GM12878 (cell line): Measurements from ENCODE around the gene ARMS2. TPM values are rescaled to one million over a fixed set of nuclear protein-coding genes. Genes with fewer than 3 reads are reported as not detected.

ENCODE experiments used
- ATAC-seq: fragments of 200-7000 bp; cut with Tn5 transposase; 3 replicates; pipeline ENCODE4 v1.9.1; 2020; ENCODE audit warnings: mild to moderate bottlenecking, moderate library complexity
- BruUV-seq: library from RNA; stranded (reverse); fragments of 400-500 nt; replicated peaks from 2 replicates; lab custom pipeline; 2021; lab: Mats Ljungman, UMichigan
- CTCF ChIA-PET: fragments of 300-600 bp; sonication (Branson Sonifier 250); formaldehyde crosslinking; extraction: SDS; loops from one replicate; lab custom pipeline; 2021; ENCODE audit warnings: inconsistent platforms; lab: Yijun Ruan, JAX
- POLR2A ChIA-PET: fragments of 350-600 bp; formaldehyde crosslinking; extraction: SDS; loops from one replicate; lab custom pipeline; 2021; ENCODE audit warnings: inconsistent platforms; lab: Charles Lee
- RAD21 ChIA-PET: fragments of 300-600 bp; sonication (Branson Sonifier 250); formaldehyde crosslinking; loops from one replicate; lab custom pipeline; 2023; ENCODE audit warnings: antibody characterized with exemption; ENCODE audit not compliant: unreplicated experiment; lab: Charles Lee
- SMC1A ChIA-PET: fragments of 300-600 bp; sonication (Branson Sonifier 250); formaldehyde crosslinking; loops from one replicate; lab custom pipeline; 2023; ENCODE audit not compliant: unreplicated experiment, uncharacterized antibody; lab: Charles Lee
- DNase-seq: peaks from one replicate; pipeline ENCODE4 v3.0.0-alpha.2; 2011; ENCODE audit warnings: low read depth, low spot score
- FAIRE-seq: peaks from 3 replicates; lab custom pipeline; 2011; peaks lifted over from hg19 to GRCh38; lab: Jason Lieb, UNC
- H2AFZ ChIP-seq: 2 replicates; pipeline ENCODE4 v1.6.0; 2011; ENCODE audit warnings: low read depth, low read length, control low read depth; ENCODE audit not compliant: control insufficient read depth
- H3K27ac ChIP-seq: 2 replicates; pipeline ENCODE4 v1.5.1; 2011; ENCODE audit warnings: control low read depth; ENCODE audit not compliant: control insufficient read depth, insufficient read depth
- H3K27me3 ChIP-seq, 2 experiments: replicated peaks in 1 of 2; 2 replicates each; pipeline versions ENCODE4 v1.6.0 to v1.6.1; 2011; ENCODE audit warnings: low read length in 1 of 2; ENCODE audit not compliant: control insufficient read depth in 2 of 2, insufficient read depth in 2 of 2
- H3K36me3 ChIP-seq, 2 experiments: 2 replicates each; pipeline ENCODE4 v1.5.1; 2011; ENCODE audit warnings: low read length in 1 of 2; ENCODE audit not compliant: control insufficient read depth in 2 of 2, insufficient read depth in 2 of 2
- H3K4me1 ChIP-seq: 2 replicates; pipeline ENCODE4 v1.6.1; 2011; ENCODE audit warnings: mild to moderate bottlenecking, low read length, moderate library complexity, mixed read lengths; ENCODE audit not compliant: control insufficient read depth, insufficient read depth
- H3K4me2 ChIP-seq: 2 replicates; pipeline ENCODE4 v1.6.0; 2011; ENCODE audit warnings: control low read depth; ENCODE audit not compliant: control insufficient read depth, insufficient read depth
- H3K4me3 ChIP-seq: fragments of 200-600 bp; sonication (generic); 2 replicates; pipeline ENCODE4 v1.5.1; 2016
- H3K79me2 ChIP-seq: 2 replicates; pipeline ENCODE4 v1.6.0; 2011; ENCODE audit warnings: low read length; ENCODE audit not compliant: control insufficient read depth, insufficient read depth
- H3K9ac ChIP-seq: 2 replicates; pipeline ENCODE4 v1.8.0; 2011; ENCODE audit warnings: low read length, control low read depth, mixed read lengths; ENCODE audit not compliant: control insufficient read depth, insufficient read depth
- H3K9me3 ChIP-seq: replicated peaks from 3 replicates; pipeline ENCODE4 v1.5.1; 2011; ENCODE audit warnings: mild to moderate bottlenecking, low read length; ENCODE audit not compliant: control insufficient read depth, insufficient read depth
- H4K20me1 ChIP-seq: 2 replicates; pipeline ENCODE4 v1.6.0; 2011; ENCODE audit not compliant: control insufficient read depth, insufficient read depth
- ATF7 ChIP-seq: fragments of 450-650 bp; IDR thresholded peaks from 2 replicates; pipeline ENCODE4 v1.6.1; 2016; ENCODE audit warnings: low read depth, mild to moderate bottlenecking
- BACH1 ChIP-seq: fragments of 450-650 bp; IDR thresholded peaks from 2 replicates; pipeline ENCODE4 v1.6.1; 2017; ENCODE audit warnings: mild to moderate bottlenecking, borderline replicate concordance
- BCL11A ChIP-seq: IDR thresholded peaks from 2 replicates; pipeline ENCODE4 v1.6.1; 2011; ENCODE audit warnings: low read depth, low read length
- BHLHE40 ChIP-seq, 2 experiments: fragments of 450-650 bp in 1 of 2; IDR thresholded peaks; 2 replicates each; pipeline ENCODE4 v1.6.1; 2011 to 2017; ENCODE audit warnings: low read depth in 2 of 2, borderline replicate concordance in 1 of 2, improper control_type of control experiment in 1 of 2, low read length in 1 of 2, mild to moderate bottlenecking in 1 of 2
- FOXK2 ChIP-seq: fragments of 450-650 bp; IDR thresholded peaks from 2 replicates; pipeline ENCODE4 v1.6.1; 2017; ENCODE audit warnings: mild to moderate bottlenecking, moderate library complexity
- HDAC6 ChIP-seq: fragments of 200-600 bp; sonication (generic); IDR thresholded peaks from one replicate; pipeline ENCODE4 v1.8.0; 2017; ENCODE audit warnings: antibody characterized with exemption; ENCODE audit not compliant: unreplicated experiment
- IKZF1 ChIP-seq: fragments of 450-650 bp; conservative IDR thresholded peaks from 2 replicates; pipeline ENCODE4 v1.6.1; 2017; ENCODE audit warnings: antibody characterized with exemption, mild to moderate bottlenecking
- IKZF2 ChIP-seq, 2 experiments: fragments of 450-650 bp; IDR thresholded peaks; 2 replicates each; pipeline ENCODE4 v1.6.1; 2017; ENCODE audit warnings: mild to moderate bottlenecking in 2 of 2, moderate library complexity in 2 of 2
- JUND ChIP-seq: IDR thresholded peaks from 2 replicates; pipeline ENCODE4 v1.6.1; 2012; ENCODE audit warnings: low read depth, mild to moderate bottlenecking, low read length, improper control_type of control experiment, moderate library complexity
- RBBP5 ChIP-seq: fragments of 200-600 bp; sonication (generic); conservative IDR thresholded peaks from 2 replicates; pipeline ENCODE4 v1.6.1; 2016
- SP1 ChIP-seq: IDR thresholded peaks from one replicate; pipeline ENCODE4 v1.6.1; 2011; ENCODE audit warnings: low read depth, low read length
- SRF ChIP-seq, 2 experiments: IDR thresholded peaks; 2 replicates each; pipeline ENCODE4 v1.6.1; 2011; ENCODE audit warnings: low read depth in 2 of 2, low read length in 2 of 2, mild to moderate bottlenecking in 1 of 2, moderate library complexity in 1 of 2
- ZNF274 ChIP-seq: IDR thresholded peaks from one replicate; pipeline ENCODE4 v1.8.0; 2011; ENCODE audit not compliant: insufficient read length, insufficient read depth
- ZNF384 ChIP-seq: IDR thresholded peaks from 2 replicates; pipeline ENCODE4 v1.6.1; 2012; ENCODE audit warnings: low read depth, mild to moderate bottlenecking, low read length, improper control_type of control experiment, borderline replicate concordance
- WGBS: methylation state at CpG from one replicate; pipeline ENCODE4 v1.1.6; 2016; ENCODE audit warnings: low lambda C conversion rate; ENCODE audit not compliant: insufficient replicate concordance, insufficient coverage; ENCODE audit errors: missing lambda C conversion rate; 5-methylcytosine and 5-hydroxymethylcytosine counted together
- in situ Hi-C: fragments of 300-500 bp; cut with MboI; formaldehyde crosslinking; loops from 9 replicates; pipeline ENCODE4 v1.14.3; 2018; ENCODE audit warnings: mixed read lengths
- intact Hi-C: fragments of 100-400 bp; cut with micrococcal nuclease; formaldehyde crosslinking; loops from one replicate; pipeline ENCODE4 v1.14.2; 2022; ENCODE audit not compliant: unreplicated experiment
- polyA plus RNA-seq, 11 experiments: library from polyadenylated mRNA; depleted of rRNA in 4 of 11; unstranded in 6 of 11; stranded (reverse) in 5 of 11; fragments of >200 nt; fragmentation: Nextera tagmentation in 4 of 11; fragmentation: Illumina TruSeq in 1 of 11; extraction: Ambion mirVana in 4 of 11; extraction: Trizol in 1 of 11; gene quantifications; 1 replicate in 1 of 11; 2 replicates in 10 of 11; pipeline versions ENCODE4 v1.2.1 to v1.2.3, GENCODE V29; 2011 to 2016; ENCODE audit warnings: inconsistent platforms in 2 of 11, missing spikeins in 2 of 11, low read depth in 1 of 11
- total RNA-seq, 4 experiments: library from RNA; depleted of rRNA in 3 of 4; stranded (reverse); fragments of >200 nt in 3 of 4; fragmentation: Illumina TruSeq in 1 of 4; extraction: Trizol in 1 of 4; gene quantifications; 2 replicates each; pipeline versions ENCODE4 v1.2.1 to v1.2.3, GENCODE V29; 2013 to 2021
- TF ChIP-seq, protein P1 (sequence below): fragments of 450-650 bp; IDR thresholded peaks from 2 replicates; pipeline ENCODE4 v1.6.1; 2017; ENCODE audit warnings: mild to moderate bottlenecking
- TF ChIP-seq, protein P2 (sequence below): IDR thresholded peaks from 2 replicates; pipeline ENCODE4 v1.6.1; 2011; ENCODE audit warnings: borderline replicate concordance, low read depth, mild to moderate bottlenecking, moderate library complexity, mixed read lengths, low read length; ENCODE audit not compliant: insufficient read depth; ENCODE audit errors: extremely low read length
- TF ChIP-seq, protein P3 (sequence below): fragments of 450-650 bp; IDR thresholded peaks from 2 replicates; pipeline ENCODE4 v1.6.1; 2016; ENCODE audit warnings: mild to moderate bottlenecking

ARMS2 gene
- total and polyA plus RNA-seq, 10 of the 15 experiments (the other 5 are each of a cell fraction or from before 2014, with no cell fraction given), result not detected

DNA sequence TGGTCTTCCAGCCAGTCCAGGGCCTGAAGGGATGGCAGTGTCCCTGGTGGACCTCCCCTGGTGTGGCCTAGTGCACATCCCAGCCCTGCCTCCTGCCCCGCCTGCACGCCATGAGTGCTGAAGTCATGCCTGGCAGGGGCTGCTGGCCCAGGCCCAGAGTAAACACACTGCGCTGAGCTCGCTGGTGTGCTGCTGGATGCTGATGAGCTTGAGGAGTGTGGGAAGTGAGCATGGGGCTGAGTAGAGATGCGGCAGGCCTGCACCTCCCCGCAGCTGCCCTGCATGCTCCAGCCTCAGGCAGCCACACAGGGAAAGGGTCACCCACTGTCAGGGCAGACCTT, 50.1 kb downstream of the ARMS2 start:
- TF ChIP-seq FOXK2 (no peak), BACH1 (no peak), SP1 (no peak), BCL11A (no peak), SRF (IDR thresholded peaks at IDR 0.05; ENCODE audit: low read depth in 2 of 2, low read length in 2 of 2) (no peak), ZNF384 (no peak), RBBP5 (no peak), JUND (no peak), HDAC6 (no peak), IKZF2 (IDR thresholded peaks at IDR 0.05) (no peak), ATF7 (no peak), ZNF274 (no peak), BHLHE40 (IDR thresholded peaks at IDR 0.05; ENCODE audit: borderline replicate concordance in 1 of 2, low read depth in 2 of 2, low read length in 1 of 2) (no peak), IKZF1 (no peak)
- TF ChIP-seq, protein P1, sequence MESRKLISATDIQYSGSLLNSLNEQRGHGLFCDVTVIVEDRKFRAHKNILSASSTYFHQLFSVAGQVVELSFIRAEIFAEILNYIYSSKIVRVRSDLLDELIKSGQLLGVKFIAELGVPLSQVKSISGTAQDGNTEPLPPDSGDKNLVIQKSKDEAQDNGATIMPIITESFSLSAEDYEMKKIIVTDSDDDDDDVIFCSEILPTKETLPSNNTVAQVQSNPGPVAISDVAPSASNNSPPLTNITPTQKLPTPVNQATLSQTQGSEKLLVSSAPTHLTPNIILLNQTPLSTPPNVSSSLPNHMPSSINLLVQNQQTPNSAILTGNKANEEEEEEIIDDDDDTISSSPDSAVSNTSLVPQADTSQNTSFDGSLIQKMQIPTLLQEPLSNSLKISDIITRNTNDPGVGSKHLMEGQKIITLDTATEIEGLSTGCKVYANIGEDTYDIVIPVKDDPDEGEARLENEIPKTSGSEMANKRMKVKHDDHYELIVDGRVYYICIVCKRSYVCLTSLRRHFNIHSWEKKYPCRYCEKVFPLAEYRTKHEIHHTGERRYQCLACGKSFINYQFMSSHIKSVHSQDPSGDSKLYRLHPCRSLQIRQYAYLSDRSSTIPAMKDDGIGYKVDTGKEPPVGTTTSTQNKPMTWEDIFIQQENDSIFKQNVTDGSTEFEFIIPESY, result no peak
- TF ChIP-seq, protein P2, sequence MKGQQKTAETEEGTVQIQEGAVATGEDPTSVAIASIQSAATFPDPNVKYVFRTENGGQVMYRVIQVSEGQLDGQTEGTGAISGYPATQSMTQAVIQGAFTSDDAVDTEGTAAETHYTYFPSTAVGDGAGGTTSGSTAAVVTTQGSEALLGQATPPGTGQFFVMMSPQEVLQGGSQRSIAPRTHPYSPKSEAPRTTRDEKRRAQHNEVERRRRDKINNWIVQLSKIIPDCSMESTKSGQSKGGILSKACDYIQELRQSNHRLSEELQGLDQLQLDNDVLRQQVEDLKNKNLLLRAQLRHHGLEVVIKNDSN, result no peak
- TF ChIP-seq, protein P3, sequence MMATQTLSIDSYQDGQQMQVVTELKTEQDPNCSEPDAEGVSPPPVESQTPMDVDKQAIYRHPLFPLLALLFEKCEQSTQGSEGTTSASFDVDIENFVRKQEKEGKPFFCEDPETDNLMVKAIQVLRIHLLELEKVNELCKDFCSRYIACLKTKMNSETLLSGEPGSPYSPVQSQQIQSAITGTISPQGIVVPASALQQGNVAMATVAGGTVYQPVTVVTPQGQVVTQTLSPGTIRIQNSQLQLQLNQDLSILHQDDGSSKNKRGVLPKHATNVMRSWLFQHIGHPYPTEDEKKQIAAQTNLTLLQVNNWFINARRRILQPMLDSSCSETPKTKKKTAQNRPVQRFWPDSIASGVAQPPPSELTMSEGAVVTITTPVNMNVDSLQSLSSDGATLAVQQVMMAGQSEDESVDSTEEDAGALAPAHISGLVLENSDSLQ, result no peak
- Histone ChIP-seq H3K4me3 (no peak overlapping the region), H3K27me3 (peaks cover 0 to 3% of the 10 kb centered on the region in 2 experiments; a peak in 1 of 4 replicates), H2AFZ (no peak overlapping the region), H3K27ac (no peak overlapping the region), H3K36me3 (no peaks in the 10 kb centered on the region), H3K9ac (no peak overlapping the region), H3K4me2 (no peak overlapping the region), H3K4me1 (no peaks in the 10 kb centered on the region), H3K9me3 (no peaks in the 10 kb centered on the region), H3K79me2 (no peaks in the 10 kb centered on the region), H4K20me1 (no peaks in the 10 kb centered on the region)
- ChIA-PET RAD21 (no interaction called here), POLR2A (no interaction called here), CTCF (no interaction called here), SMC1A (no interaction called here)
- ATAC-seq (no peak), FAIRE-seq (no peak), DNase-seq (no peak)
- in situ Hi-C loops, result no loop called here
- intact Hi-C loops, result no loop called here
- WGBS, result 17% methylated on average over 6 of the region's 6 CpGs
- BruUV-seq, result no TSS peak
